HFFc6 (cell line): ENCODE results near the gene ABCG5. TPM values are rescaled to one million over a fixed set of nuclear protein-coding genes. Genes with fewer than 3 reads are reported as not detected.

ENCODE experiments used
- DNase-seq: peaks from one replicate; pipeline ENCODE4 v3.0.0-alpha.2; 2018
- H3K27ac Mint-ChIP-seq: 2 replicates; pipeline ENCODE4 v1.8.0; 2020; ENCODE audit warnings: mild to moderate bottlenecking, mixed read lengths
- H3K27me3 Mint-ChIP-seq: 2 replicates; pipeline ENCODE4 v1.8.0; 2021; ENCODE audit warnings: mild to moderate bottlenecking, moderate library complexity, mixed read lengths; ENCODE audit not compliant: insufficient read depth
- H3K36me3 Mint-ChIP-seq: 2 replicates; pipeline ENCODE4 v1.8.0; 2021; ENCODE audit warnings: low read depth, mixed read lengths
- H3K4me1 Mint-ChIP-seq: 2 replicates; pipeline ENCODE4 v1.8.0; 2020; ENCODE audit warnings: low read depth, mixed read lengths
- H3K4me3 Mint-ChIP-seq: 2 replicates; pipeline ENCODE4 v1.8.0; 2020; ENCODE audit warnings: mild to moderate bottlenecking, moderate library complexity, mixed read lengths
- H3K9me3 Mint-ChIP-seq: 2 replicates; pipeline ENCODE4 v1.8.0; 2020; ENCODE audit warnings: mild to moderate bottlenecking, mixed read lengths
- total RNA-seq, 6 experiments: library from RNA; stranded (reverse); fragmentation: NEBNext Ultra II Directional; extraction: Animal tissue kit (Norgen Biotek cat#: 25700); gene quantifications; 2 replicates in 1 of 6; 3 replicates in 5 of 6; pipeline ENCODE4 v1.2.3, GENCODE V29; 2021
- TF ChIP-seq, protein P1 (sequence below): fragments of 200-600 bp; sonication (generic); IDR thresholded peaks from 2 replicates; pipeline ENCODE4 v1.5.0; 2021; ENCODE audit warnings: antibody characterized with exemption, mild to moderate bottlenecking

The ABCG5 gene
- total RNA-seq, 6 experiments from 2014 or later = not detected

DNA sequence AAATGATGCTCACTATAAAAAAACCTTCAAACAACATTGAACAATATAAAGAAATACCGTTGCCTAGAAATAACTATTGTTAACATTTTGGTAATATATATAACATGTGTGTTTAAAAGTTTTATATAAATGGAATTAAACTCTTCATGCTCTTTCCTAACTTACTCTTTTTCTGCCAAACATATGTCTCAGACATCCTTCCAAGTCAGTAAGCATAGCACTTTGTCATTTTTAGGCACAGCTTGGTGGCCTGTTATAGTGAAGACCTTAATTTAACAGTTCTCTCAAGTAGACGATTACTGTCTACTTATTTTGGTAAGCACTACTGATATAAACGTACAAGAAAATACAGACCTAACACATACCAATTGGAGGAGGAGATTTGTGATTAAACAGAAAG is 23.9 kb downstream of the ABCG5 start:
- DNase-seq = no peak
- no peak overlapping the region for H3K27ac Mint-ChIP-seq
- TF ChIP-seq, protein P1, sequence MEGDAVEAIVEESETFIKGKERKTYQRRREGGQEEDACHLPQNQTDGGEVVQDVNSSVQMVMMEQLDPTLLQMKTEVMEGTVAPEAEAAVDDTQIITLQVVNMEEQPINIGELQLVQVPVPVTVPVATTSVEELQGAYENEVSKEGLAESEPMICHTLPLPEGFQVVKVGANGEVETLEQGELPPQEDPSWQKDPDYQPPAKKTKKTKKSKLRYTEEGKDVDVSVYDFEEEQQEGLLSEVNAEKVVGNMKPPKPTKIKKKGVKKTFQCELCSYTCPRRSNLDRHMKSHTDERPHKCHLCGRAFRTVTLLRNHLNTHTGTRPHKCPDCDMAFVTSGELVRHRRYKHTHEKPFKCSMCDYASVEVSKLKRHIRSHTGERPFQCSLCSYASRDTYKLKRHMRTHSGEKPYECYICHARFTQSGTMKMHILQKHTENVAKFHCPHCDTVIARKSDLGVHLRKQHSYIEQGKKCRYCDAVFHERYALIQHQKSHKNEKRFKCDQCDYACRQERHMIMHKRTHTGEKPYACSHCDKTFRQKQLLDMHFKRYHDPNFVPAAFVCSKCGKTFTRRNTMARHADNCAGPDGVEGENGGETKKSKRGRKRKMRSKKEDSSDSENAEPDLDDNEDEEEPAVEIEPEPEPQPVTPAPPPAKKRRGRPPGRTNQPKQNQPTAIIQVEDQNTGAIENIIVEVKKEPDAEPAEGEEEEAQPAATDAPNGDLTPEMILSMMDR = no peak
- peaks cover 6% of the 10 kb centered on the region for H3K4me1 Mint-ChIP-seq
- H3K36me3 Mint-ChIP-seq = no peaks in the 10 kb centered on the region
- no peaks in the 10 kb centered on the region; the same call in 1 of the 2 replicates for H3K27me3 Mint-ChIP-seq
- no peak overlapping the region for H3K4me3 Mint-ChIP-seq
- H3K9me3 Mint-ChIP-seq = no peaks in the 10 kb centered on the region

DNA sequence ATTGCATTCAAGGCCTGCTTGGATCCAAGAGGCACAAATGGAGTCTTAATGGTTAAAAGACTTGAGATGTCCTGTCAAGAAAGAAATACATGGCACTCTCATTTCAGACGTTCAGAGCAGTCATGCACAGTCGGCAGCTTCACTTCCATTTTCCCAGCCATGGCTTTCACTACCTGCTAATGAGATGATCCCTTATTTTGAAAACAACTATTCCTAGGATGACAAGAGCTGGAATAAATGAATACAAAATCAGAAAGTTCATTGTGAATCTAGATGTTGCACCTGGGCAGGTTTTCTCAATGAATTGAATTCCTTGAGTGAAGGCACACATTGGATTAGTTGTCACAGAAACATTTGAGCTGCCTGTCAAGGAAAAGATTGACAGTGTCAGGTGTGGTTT is 25.7 kb downstream of the ABCG5 start:
- no peak overlapping the region for H3K27ac Mint-ChIP-seq
- no peaks in the 10 kb centered on the region for H3K4me1 Mint-ChIP-seq
- H3K4me3 Mint-ChIP-seq = no peak overlapping the region
- no peak for DNase-seq
- H3K27me3 Mint-ChIP-seq = no peaks in the 10 kb centered on the region
- TF ChIP-seq, protein P1 = no peak
- no peaks in the 10 kb centered on the region for H3K9me3 Mint-ChIP-seq
- H3K36me3 Mint-ChIP-seq = no peaks in the 10 kb centered on the region

DNA sequence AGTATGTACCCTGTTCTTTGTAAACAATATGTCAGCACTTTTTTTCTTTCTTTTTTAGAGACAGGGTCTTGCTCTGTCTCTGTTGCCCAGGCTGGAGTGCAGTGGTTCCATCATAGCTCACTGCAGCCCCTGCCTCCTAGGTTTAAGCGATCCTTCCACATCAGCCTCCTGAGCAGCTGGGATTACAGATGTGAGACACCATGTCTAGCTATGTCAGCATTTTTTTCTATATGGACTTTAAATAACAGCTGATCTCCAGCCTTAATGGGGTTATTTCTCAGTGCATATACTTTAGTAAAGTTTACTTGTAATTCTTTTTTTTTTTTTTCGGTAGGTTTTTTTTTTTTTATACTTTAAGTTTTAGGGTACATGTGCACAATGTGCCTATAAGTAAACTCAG is 26.6 kb downstream of the ABCG5 start:
- DNase-seq = no peak
- no peak overlapping the region for H3K27ac Mint-ChIP-seq
- no peaks in the 10 kb centered on the region for H3K9me3 Mint-ChIP-seq
- TF ChIP-seq, protein P1 = no peak
- no peaks in the 10 kb centered on the region for H3K27me3 Mint-ChIP-seq
- no peaks in the 10 kb centered on the region for H3K4me1 Mint-ChIP-seq
- H3K36me3 Mint-ChIP-seq = no peaks in the 10 kb centered on the region
- H3K4me3 Mint-ChIP-seq = no peak overlapping the region

DNA sequence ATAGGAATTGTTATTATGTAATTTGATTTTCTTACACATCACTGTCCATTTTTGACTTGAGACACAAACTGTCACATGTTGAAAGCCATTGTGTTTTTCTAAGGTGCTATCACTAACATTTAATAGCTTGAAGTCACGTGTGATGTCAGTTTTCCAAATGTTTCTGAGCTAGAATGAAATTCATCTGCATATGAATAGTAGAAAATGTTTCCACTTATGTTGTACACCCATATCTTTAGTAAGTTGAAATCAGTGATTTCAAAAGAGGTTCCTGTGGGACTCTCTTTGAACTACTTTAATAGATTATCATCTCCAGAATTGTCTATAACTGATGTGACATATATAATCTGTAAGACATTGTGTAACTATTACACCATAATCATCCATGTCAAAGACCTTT is 27.8 kb downstream of the ABCG5 start:
- Mint-ChIP-seq H3K4me1 (no peaks in the 10 kb centered on the region), H3K4me3 (no peak overlapping the region), H3K27ac (no peak overlapping the region), H3K9me3 (no peaks in the 10 kb centered on the region), H3K36me3 (no peaks in the 10 kb centered on the region), H3K27me3 (no peaks in the 10 kb centered on the region)
- no peak for DNase-seq
- TF ChIP-seq, protein P1 = no peak

DNA sequence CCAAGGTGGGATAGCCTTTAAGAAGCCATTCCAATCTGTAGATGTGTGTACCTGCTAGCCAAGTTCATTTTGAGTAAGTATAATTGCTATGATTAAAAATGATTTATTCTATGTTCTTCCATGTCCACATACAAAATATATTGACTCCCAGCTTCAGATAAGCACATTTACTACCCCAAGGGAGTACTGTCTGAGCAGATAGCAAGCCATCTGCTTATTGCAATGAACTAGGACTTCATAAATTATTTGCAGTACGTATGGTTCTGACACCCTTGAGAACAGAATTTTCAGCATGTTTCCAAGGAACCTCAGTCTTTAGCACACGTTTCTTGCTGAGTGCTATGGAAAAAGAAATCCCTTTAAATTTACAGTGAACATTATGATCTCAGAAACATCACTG is 28.2 kb downstream of the ABCG5 start:
- H3K27me3 Mint-ChIP-seq = no peaks in the 10 kb centered on the region
- TF ChIP-seq, protein P1 = no peak
- no peaks in the 10 kb centered on the region for H3K9me3 Mint-ChIP-seq
- no peaks in the 10 kb centered on the region for H3K4me1 Mint-ChIP-seq
- H3K36me3 Mint-ChIP-seq = no peaks in the 10 kb centered on the region
- DNase-seq = no peak
- no peak overlapping the region for H3K4me3 Mint-ChIP-seq
- H3K27ac Mint-ChIP-seq = no peak overlapping the region

DNA sequence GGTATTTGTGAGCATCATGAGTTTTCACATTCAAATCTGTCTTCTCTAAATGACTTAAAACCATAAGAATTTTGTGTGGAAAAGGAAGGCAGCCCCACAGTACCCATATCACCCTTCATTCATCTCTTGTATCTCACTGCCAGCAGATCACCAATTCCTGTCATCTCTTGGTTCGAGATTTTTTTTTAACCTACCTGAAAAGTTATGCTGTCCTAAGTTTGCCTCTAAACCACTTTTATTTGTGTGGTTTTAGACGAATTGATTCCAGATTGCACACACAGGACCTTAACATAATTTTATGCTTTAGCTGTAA is 32.0 kb downstream of the ABCG5 start:
- Mint-ChIP-seq H3K36me3 (no peaks in the 10 kb centered on the region; the same call in 1 of the 2 replicates), H3K4me3 (no peak overlapping the region), H3K27ac (no peak overlapping the region), H3K4me1 (no peaks in the 10 kb centered on the region), H3K9me3 (no peaks in the 10 kb centered on the region), H3K27me3 (no peaks in the 10 kb centered on the region)
- no peak for DNase-seq
- TF ChIP-seq, protein P1 = no peak
